ENCODE data around the gene RGS19.

- no peak for TF ChIP-seq CTCF (IDR thresholded peaks at IDR 0.05)
- TF ChIP-seq POLR2A (IDR thresholded peaks at IDR 0.05), result no peak
Measured at GRCh38 chr20:64056639-64056888, 22.8 kb downstream of the RGS19 start.
